Ovary (tissue), 9 donors: ENCODE measurements around the gene ME3. TPM values are rescaled to one million over a fixed set of nuclear protein-coding genes. Genes with fewer than 3 reads are reported as not detected.

ENCODE experiments used
- DNase-seq, 5 donors: peaks; one replicate each; pipeline ENCODE4 v3.0.0-alpha.2; 2019 to 2020
- H3K27ac ChIP-seq, 2 donors: fragments of 200-600 bp; one replicate each; pipeline versions ENCODE4 v1.5.1 to v1.8.0; 2019 to 2022
- H3K27me3 ChIP-seq: fragments of 200-600 bp; one replicate; pipeline ENCODE4 v1.8.0; 2022
- H3K36me3 ChIP-seq: fragments of 200-600 bp; sonication (generic); one replicate; pipeline ENCODE4 v1.5.1; 2019
- H3K4me1 ChIP-seq: one replicate; pipeline ENCODE4 v1.8.1; 2013; ENCODE audit warnings: mild to moderate bottlenecking, moderate library complexity; ENCODE audit not compliant: insufficient read depth
- H3K4me3 ChIP-seq: fragments of 200-600 bp; sonication (generic); one replicate; pipeline ENCODE4 v1.5.1; 2017
- H3K9me3 ChIP-seq, 2 donors: fragments of 200-600 bp in 1 of 2; sonication (generic) in 1 of 2; one replicate each; pipeline versions ENCODE4 v1.5.1 to v1.8.1; 2013 to 2019; ENCODE audit warnings: mild to moderate bottlenecking in 1 of 2, moderate library complexity in 1 of 2
- EP300 ChIP-seq: sonication (generic); formaldehyde crosslinking; IDR thresholded peaks from one replicate; pipeline ENCODE4 v1.6.1; 2017; ENCODE audit warnings: antibody characterized with exemption
- POLR2A ChIP-seq: fragments of 450-650 bp; IDR thresholded peaks from one replicate; pipeline ENCODE4 v1.6.1; 2017; ENCODE audit warnings: antibody characterized with exemption, mild to moderate bottlenecking, moderate library complexity
- WGBS, 3 donors: extraction: QIAGEN DNeasy Blood & Tissue Kit in 1 of 3; methylation state at CpG; one replicate each; pipeline versions ENCODE4 v1.1.5 to v1.1.7; 2013 to 2017; 5-methylcytosine and 5-hydroxymethylcytosine counted together
- intact Hi-C, 4 donors: fragments of 100-400 bp; cut with DNase I; formaldehyde crosslinking; loops; one replicate each; pipeline versions ENCODE4 v1.11.0 to v1.15.1; 2022 to 2023
- polyA plus RNA-seq, 2 donors: library from polyadenylated mRNA; stranded (reverse); fragments of 200-250 nt in 1 of 2; fragments of 350-450 nt in 1 of 2; fragmentation: Illumina TruSeq in 1 of 2; extraction: RNeasy Lipid Tissue Mini Kit (QIAGEN cat#74804) in 1 of 2; gene quantifications; one replicate each; pipeline ENCODE4 v1.2.3, GENCODE V29; 2013 to 2014
- total RNA-seq, 7 donors: library from RNA; depleted of rRNA in 2 of 7; stranded (reverse); fragments of >200 nt in 2 of 7; fragmentation: NEBNext Ultra II Directional in 3 of 7; extraction: Animal tissue kit (Norgen Biotek cat#: 25700) in 3 of 7; gene quantifications; one replicate each; pipeline versions ENCODE4 v1.1.0 to v1.2.4, GENCODE V29; 2016 to 2023
- TF ChIP-seq, protein P1 (sequence below), 3 donors: fragments of 450-650 bp in 2 of 3; fragments of 200-600 bp in 1 of 3; IDR thresholded peaks; one replicate each; pipeline versions ENCODE4 v1.5.1 to v1.8.0; 2016 to 2022; ENCODE audit warnings: antibody characterized with exemption in 3 of 3, mild to moderate bottlenecking in 1 of 3
- donor health status: DM: no; HTN: no; CAD: no; lungs with moderate emphysema.
- donor health status: DM: no; HTN: no; CAD: no.
- donor health status: Bipolar disorder and iron deficiency.
- donor health status: DM: yes; HTN: yes; CAD: no.
- donor health status: DM: no; HTN: no; CAD: no.
- donor health status: DM: yes; HTN: yes; CAD: no.

ME3 gene
- total and polyA plus RNA-seq, 9 donors = 25.2 to 48.6 (median 43.1) TPM

DNA sequence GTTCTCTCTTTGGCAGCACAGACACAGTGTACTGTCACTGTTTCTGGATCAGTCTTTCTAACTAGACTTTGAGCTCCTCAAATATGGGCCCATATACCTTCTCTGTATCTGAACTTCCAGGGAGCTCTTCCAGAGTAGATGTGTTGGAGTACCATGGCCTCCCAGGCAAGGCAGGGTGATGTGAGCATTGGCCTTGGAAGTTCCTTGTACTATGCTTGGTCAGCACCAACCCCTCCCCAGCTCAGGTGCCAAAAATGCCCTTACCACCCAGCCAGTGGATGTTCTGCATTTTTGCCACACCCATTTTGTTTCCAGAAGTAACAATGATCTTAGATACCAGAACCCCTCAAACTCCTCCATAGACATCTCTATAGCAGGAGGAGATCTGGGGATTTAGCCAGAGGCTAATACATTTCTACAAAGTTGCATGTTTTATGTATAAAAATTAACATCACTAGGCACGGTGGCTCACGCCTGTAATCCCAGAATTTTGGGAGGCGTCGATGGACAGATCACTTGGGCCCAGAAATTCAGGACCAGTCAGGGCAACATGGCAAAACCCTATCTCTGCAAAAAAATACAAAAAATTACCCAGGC, 165.1 kb downstream of the ME3 start:
- 98 to 99% (median 98%) methylated on average over 4 of the region's 4 CpGs for WGBS, 3 donors
- no peak overlapping the region for H3K4me3 ChIP-seq
- intact Hi-C loops = no loop called here
- no peaks in the 10 kb centered on the region for H3K9me3 ChIP-seq
- no peaks in the 10 kb centered on the region for H3K36me3 ChIP-seq
- peaks cover 4% of the 10 kb centered on the region for H3K4me1 ChIP-seq
- no peak overlapping the region for H3K27ac ChIP-seq
- TF ChIP-seq, protein P1, sequence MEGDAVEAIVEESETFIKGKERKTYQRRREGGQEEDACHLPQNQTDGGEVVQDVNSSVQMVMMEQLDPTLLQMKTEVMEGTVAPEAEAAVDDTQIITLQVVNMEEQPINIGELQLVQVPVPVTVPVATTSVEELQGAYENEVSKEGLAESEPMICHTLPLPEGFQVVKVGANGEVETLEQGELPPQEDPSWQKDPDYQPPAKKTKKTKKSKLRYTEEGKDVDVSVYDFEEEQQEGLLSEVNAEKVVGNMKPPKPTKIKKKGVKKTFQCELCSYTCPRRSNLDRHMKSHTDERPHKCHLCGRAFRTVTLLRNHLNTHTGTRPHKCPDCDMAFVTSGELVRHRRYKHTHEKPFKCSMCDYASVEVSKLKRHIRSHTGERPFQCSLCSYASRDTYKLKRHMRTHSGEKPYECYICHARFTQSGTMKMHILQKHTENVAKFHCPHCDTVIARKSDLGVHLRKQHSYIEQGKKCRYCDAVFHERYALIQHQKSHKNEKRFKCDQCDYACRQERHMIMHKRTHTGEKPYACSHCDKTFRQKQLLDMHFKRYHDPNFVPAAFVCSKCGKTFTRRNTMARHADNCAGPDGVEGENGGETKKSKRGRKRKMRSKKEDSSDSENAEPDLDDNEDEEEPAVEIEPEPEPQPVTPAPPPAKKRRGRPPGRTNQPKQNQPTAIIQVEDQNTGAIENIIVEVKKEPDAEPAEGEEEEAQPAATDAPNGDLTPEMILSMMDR (IDR thresholded peaks at IDR 0.05) = no peak
- TF ChIP-seq POLR2A = no peak
- TF ChIP-seq EP300 = no peak
- no peaks in the 10 kb centered on the region for H3K27me3 ChIP-seq
- no peak for DNase-seq

DNA sequence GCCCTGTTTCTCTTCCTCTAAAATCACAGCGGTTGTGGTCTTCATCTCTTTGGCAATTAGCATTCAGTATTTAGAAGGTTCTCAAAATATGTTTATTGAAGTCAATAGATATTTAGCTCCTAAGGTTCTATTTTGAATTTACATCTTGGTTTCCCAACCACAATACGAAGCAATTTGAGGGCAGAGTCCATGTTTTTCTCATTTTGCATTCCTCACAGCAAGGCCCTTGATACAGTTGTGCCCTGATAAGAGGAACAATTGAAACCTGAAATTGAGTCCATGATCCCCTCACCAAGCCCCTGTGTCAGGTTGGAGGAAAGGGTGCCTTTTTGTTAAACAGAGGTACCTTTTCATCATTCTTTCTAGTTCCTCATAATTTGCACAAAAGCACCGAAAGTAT, 166.2 kb downstream of the ME3 start:
- WGBS, 3 donors = 95 to 98% (median 96%) methylated on average over 3 of the region's 3 CpGs
- Histone ChIP-seq H3K36me3 (no peaks in the 10 kb centered on the region), H3K4me1 (peaks cover 3% of the 10 kb centered on the region), H3K27ac (no peak overlapping the region), H3K27me3 (no peaks in the 10 kb centered on the region), H3K9me3 (no peaks in the 10 kb centered on the region), H3K4me3 (no peak overlapping the region)
- DNase-seq = no peak
- intact Hi-C loops = no loop called here
- no peak for TF ChIP-seq POLR2A

DNA sequence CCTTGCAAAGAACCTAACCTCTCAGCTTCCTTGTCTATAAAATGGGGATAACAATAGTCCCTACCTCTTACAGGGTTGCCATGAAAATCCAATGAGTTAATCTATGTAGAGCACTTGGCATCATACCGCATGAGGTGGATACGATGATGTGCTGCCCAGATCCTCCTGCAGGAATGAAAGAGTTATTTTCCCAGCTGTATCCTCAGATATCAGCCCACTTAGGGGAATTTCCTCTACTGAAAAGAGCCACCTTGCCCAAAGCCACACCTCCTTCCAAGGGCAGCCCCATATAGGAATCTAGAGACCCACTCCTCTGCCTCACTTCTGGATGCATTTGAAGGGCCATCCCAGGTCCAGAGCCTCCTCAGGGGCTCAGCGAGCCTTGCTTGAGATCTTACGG, 169.3 kb downstream of the ME3 start:
- no peak for DNase-seq
- H3K36me3 ChIP-seq = no peaks in the 10 kb centered on the region
- no peaks in the 10 kb centered on the region for H3K27me3 ChIP-seq
- TF ChIP-seq EP300 (no peak), POLR2A (no peak)
- TF ChIP-seq, protein P1 (IDR thresholded peaks at IDR 0.05) = no peak
- H3K4me1 ChIP-seq = peaks cover 1% of the 10 kb centered on the region
- H3K27ac ChIP-seq = no peak overlapping the region
- intact Hi-C loops = no loop called here
- no peaks in the 10 kb centered on the region for H3K9me3 ChIP-seq
- no peak overlapping the region for H3K4me3 ChIP-seq
- 87 to 94% (median 91%) methylated on average over 4 of the region's 4 CpGs for WGBS, 3 donors

DNA sequence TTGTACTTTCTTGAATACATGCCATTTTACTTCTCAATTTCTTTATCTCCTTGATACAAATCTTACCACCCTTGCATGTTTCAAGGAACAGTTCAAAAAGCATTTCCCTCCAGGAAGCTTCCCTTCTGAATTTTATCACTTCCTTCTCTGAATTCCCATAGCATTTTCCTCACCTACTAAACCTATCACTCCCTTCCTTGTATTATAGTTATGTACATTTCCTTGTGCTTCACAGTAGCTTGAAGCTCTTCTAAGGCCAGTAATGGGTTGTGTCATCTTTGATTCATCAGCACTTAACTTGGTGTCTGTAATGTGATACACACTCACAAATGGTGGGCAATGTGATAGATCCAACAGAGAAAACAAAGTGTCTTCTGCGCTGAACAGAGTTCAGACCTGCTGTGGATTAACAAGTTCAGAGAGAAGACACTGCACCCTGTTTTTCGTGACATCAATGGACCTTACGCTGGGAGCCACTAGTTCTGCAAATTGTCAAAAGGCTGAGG, 170.2 kb downstream of the ME3 start:
- intact Hi-C loops = no loop called here
- Histone ChIP-seq H3K4me3 (no peak overlapping the region), H3K36me3 (no peaks in the 10 kb centered on the region), H3K4me1 (peaks cover 1% of the 10 kb centered on the region), H3K27me3 (no peaks in the 10 kb centered on the region), H3K9me3 (no peaks in the 10 kb centered on the region), H3K27ac (no peak overlapping the region)
- 96 to 98% (median 97%) methylated on average over 3 of the region's 3 CpGs for WGBS, 3 donors
- TF ChIP-seq EP300 (no peak), POLR2A (no peak)
- TF ChIP-seq, protein P1 (IDR thresholded peaks at IDR 0.05) = no peak
- DNase-seq = no peak

DNA sequence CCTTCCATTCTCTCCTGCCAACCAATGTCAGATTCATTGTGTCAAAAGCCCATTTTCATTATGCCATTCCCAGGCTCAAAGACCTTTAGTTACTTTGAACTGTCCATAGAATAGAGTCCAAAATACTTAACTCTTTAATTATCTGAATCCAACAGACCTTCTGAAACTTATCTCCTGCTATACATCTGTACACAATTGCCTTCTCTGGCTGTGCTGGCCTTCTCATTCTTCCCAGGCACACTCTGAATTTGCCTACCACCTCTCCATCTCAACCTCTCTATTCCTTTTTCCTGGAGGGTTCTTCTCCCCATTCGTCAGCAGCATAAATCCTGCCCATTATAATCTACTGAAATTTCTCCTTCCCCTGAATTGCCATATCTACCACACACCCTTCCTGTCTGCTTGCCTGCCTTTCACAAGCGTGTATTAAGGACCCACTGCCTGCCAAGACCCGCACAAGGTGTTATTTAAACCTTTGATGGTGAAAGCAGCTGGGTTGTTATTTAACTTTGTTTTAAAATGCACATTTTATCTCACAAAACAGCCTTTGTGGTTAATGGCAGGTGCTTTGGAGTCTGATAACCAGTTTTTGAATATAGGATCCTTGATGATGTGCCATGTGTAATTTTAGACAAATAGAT, 171.8 kb downstream of the ME3 start:
- Histone ChIP-seq H3K27ac (no peak overlapping the region), H3K27me3 (no peaks in the 10 kb centered on the region), H3K4me1 (peaks cover 1% of the 10 kb centered on the region), H3K4me3 (no peak overlapping the region), H3K9me3 (no peaks in the 10 kb centered on the region), H3K36me3 (no peaks in the 10 kb centered on the region)
- 84 to 97% (median 89%) methylated on average over 3 of the region's 3 CpGs for WGBS, 3 donors
- intact Hi-C loops = no loop called here
- TF ChIP-seq EP300 = no peak
- TF ChIP-seq, protein P1 (IDR thresholded peaks at IDR 0.05) = no peak
- TF ChIP-seq POLR2A = no peak
- DNase-seq = no peak
